H9 (cell line): ENCODE results near the gene WDR64. TPM values are rescaled to one million over a fixed set of nuclear protein-coding genes. Genes with fewer than 3 reads are reported as not detected.

Experiments used
- DNase-seq: peaks from one replicate; pipeline ENCODE4 v3.0.0-alpha.2; 2017
- H2AFZ ChIP-seq: one replicate; pipeline ENCODE4 v1.6.1; 2013; ENCODE audit warnings: mild to moderate bottlenecking, low read length, control low read depth, moderate library complexity
- H2AK5ac ChIP-seq: 2 replicates; pipeline ENCODE4 v1.6.1; 2013; ENCODE audit warnings: low read length, control low read depth, mixed read lengths; ENCODE audit not compliant: insufficient read length
- H2BK120ac ChIP-seq: one replicate; pipeline ENCODE4 v1.6.1; 2013; ENCODE audit warnings: low read depth, mild to moderate bottlenecking, low read length, control low read depth, inconsistent platforms; ENCODE audit not compliant: poor library complexity, severe bottlenecking
- H2BK12ac ChIP-seq: 2 replicates; pipeline ENCODE4 v1.6.1; 2013; ENCODE audit warnings: low read length, control low read depth, mixed read lengths, low read depth; ENCODE audit not compliant: insufficient read length
- H2BK15ac ChIP-seq: 2 replicates; pipeline ENCODE4 v1.6.1; 2013; ENCODE audit warnings: low read depth, low read length, control low read depth
- H2BK20ac ChIP-seq: one replicate; pipeline ENCODE4 v1.6.1; 2013; ENCODE audit warnings: low read depth, mild to moderate bottlenecking, low read length, control low read depth, inconsistent platforms; ENCODE audit not compliant: poor library complexity, severe bottlenecking
- H2BK5ac ChIP-seq: 2 replicates; pipeline ENCODE4 v1.6.1; 2013; ENCODE audit warnings: low read length, control low read depth, mixed read lengths; ENCODE audit not compliant: insufficient read length
- H3K14ac ChIP-seq: 2 replicates; pipeline ENCODE4 v1.6.1; 2013; ENCODE audit warnings: low read length, control low read depth; ENCODE audit not compliant: insufficient read depth
- H3K18ac ChIP-seq: 2 replicates; pipeline ENCODE4 v1.6.1; 2013; ENCODE audit warnings: low read depth, mild to moderate bottlenecking, mixed read lengths, low read length, control low read depth; ENCODE audit not compliant: insufficient read length
- H3K23ac ChIP-seq: 2 replicates; pipeline ENCODE4 v1.6.1; 2013; ENCODE audit warnings: low read length, control low read depth, mixed read lengths, low read depth; ENCODE audit not compliant: insufficient read length
- H3K23me2 ChIP-seq: 2 replicates; pipeline ENCODE4 v1.6.1; 2013; ENCODE audit warnings: low read depth, mild to moderate bottlenecking, mixed read lengths, low read length, control low read depth; ENCODE audit not compliant: insufficient read length, poor library complexity, severe bottlenecking
- H3K27ac ChIP-seq: 2 replicates; pipeline ENCODE4 v1.5.1; 2013; ENCODE audit warnings: low read length, control low read depth, mixed read lengths, low read depth; ENCODE audit not compliant: insufficient read length
- H3K27me3 ChIP-seq: 2 replicates; pipeline ENCODE4 v1.6.1; 2013; ENCODE audit warnings: low read length, control low read depth, inconsistent platforms; ENCODE audit not compliant: insufficient read depth
- H3K4ac ChIP-seq: 2 replicates; pipeline ENCODE4 v1.6.1; 2013; ENCODE audit warnings: low read depth, mild to moderate bottlenecking, control low read depth, inconsistent platforms, low read length, moderate library complexity
- H3K4me1 ChIP-seq: 2 replicates; pipeline ENCODE4 v1.6.1; 2013; ENCODE audit warnings: low read length, control low read depth, inconsistent platforms; ENCODE audit not compliant: insufficient read depth
- H3K4me2 ChIP-seq: 2 replicates; pipeline ENCODE4 v1.6.1; 2013; ENCODE audit warnings: low read length, control low read depth, mixed read lengths; ENCODE audit not compliant: insufficient read length, insufficient read depth
- H3K56ac ChIP-seq: 2 replicates; pipeline ENCODE4 v1.6.1; 2013; ENCODE audit warnings: low read depth, mild to moderate bottlenecking, mixed read lengths, low read length, control low read depth; ENCODE audit not compliant: insufficient read length
- H3K79me1 ChIP-seq: 2 replicates; pipeline ENCODE4 v1.6.1; 2013; ENCODE audit warnings: low read depth, mild to moderate bottlenecking, moderate library complexity, low read length, control low read depth, inconsistent platforms; ENCODE audit not compliant: insufficient read depth, poor library complexity, severe bottlenecking
- H3K79me2 ChIP-seq: 2 replicates; pipeline ENCODE4 v1.6.1; 2013; ENCODE audit warnings: low read length, control low read depth, inconsistent platforms; ENCODE audit not compliant: insufficient read depth
- H3K9ac ChIP-seq: 2 replicates; pipeline ENCODE4 v1.6.1; 2013; ENCODE audit warnings: low read length, control low read depth, mixed read lengths; ENCODE audit not compliant: insufficient read length; ENCODE audit errors: extremely low read depth
- H3K9me3 ChIP-seq: one replicate; pipeline ENCODE4 v1.6.1; 2013; ENCODE audit warnings: low read depth, low read length, inconsistent platforms; ENCODE audit not compliant: control insufficient read depth
- H3T11ph ChIP-seq: one replicate; pipeline ENCODE4 v1.6.1; 2013; ENCODE audit warnings: mild to moderate bottlenecking, low read length, control low read depth, inconsistent platforms
- H4K20me1 ChIP-seq: one replicate; pipeline ENCODE4 v1.6.1; 2013; ENCODE audit not compliant: control insufficient read depth, insufficient read length, insufficient read depth
- H4K5ac ChIP-seq: 2 replicates; pipeline ENCODE4 v1.6.1; 2013; ENCODE audit warnings: low read depth, mild to moderate bottlenecking, mixed read lengths, low read length, control low read depth; ENCODE audit not compliant: insufficient read length
- H4K8ac ChIP-seq: replicated peaks from 2 replicates; pipeline ENCODE4 v1.6.1; 2013; ENCODE audit warnings: low read length, control low read depth, mixed read lengths, low read depth; ENCODE audit not compliant: insufficient read length
- H4K91ac ChIP-seq: 2 replicates; pipeline ENCODE4 v1.6.1; 2013; ENCODE audit warnings: low read depth, mild to moderate bottlenecking, moderate library complexity, mixed read lengths, low read length, control low read depth; ENCODE audit not compliant: insufficient read length
- H3K27ac Mint-ChIP-seq, 3 experiments: 2 replicates in 2 of 3; 3 replicates in 1 of 3; pipeline ENCODE4 v1.8.0; 2020 to 2021; ENCODE audit warnings: mixed read lengths in 3 of 3, mild to moderate bottlenecking in 1 of 3, moderate library complexity in 1 of 3
- H3K27me3 Mint-ChIP-seq: 2 replicates; pipeline ENCODE4 v1.8.0; 2021; ENCODE audit warnings: low read depth, mild to moderate bottlenecking, moderate library complexity, mixed read lengths
- H3K36me3 Mint-ChIP-seq, 3 experiments: 2 replicates in 2 of 3; 3 replicates in 1 of 3; pipeline ENCODE4 v1.8.0; 2020 to 2021; ENCODE audit warnings: low read depth in 3 of 3, mixed read lengths in 3 of 3; ENCODE audit not compliant: insufficient read depth in 1 of 3
- H3K4me1 Mint-ChIP-seq, 2 experiments: 2 replicates each; pipeline ENCODE4 v1.8.0; 2020; ENCODE audit warnings: mixed read lengths in 2 of 2
- H3K4me3 Mint-ChIP-seq, 2 experiments: 2 replicates in 1 of 2; 3 replicates in 1 of 2; pipeline ENCODE4 v1.8.0; 2020 to 2021; ENCODE audit warnings: mild to moderate bottlenecking in 2 of 2, mixed read lengths in 2 of 2, moderate library complexity in 1 of 2
- H3K9me3 Mint-ChIP-seq, 2 experiments: 2 replicates in 1 of 2; 3 replicates in 1 of 2; pipeline ENCODE4 v1.8.0; 2020; ENCODE audit warnings: mild to moderate bottlenecking in 2 of 2, mixed read lengths in 2 of 2, moderate library complexity in 1 of 2
- WGBS: extraction: QIAGEN DNeasy Blood & Tissue Kit; methylation state at CpG from one replicate; pipeline ENCODE4 v1.1.7; 2013; ENCODE audit warnings: missing lambda C conversion rate, low lambda C conversion rate, mixed read lengths; ENCODE audit not compliant: insufficient read length; ENCODE audit errors: extremely low coverage; 5-methylcytosine and 5-hydroxymethylcytosine counted together
- total RNA-seq: library from RNA; stranded (reverse); gene quantifications from 2 replicates; pipeline ENCODE4 v1.2.1, GENCODE V29; 2021
- TF ChIP-seq, protein P1 (sequence below): fragments of 200-600 bp; sonication (generic); conservative IDR thresholded peaks from 3 replicates; pipeline ENCODE4 v1.8.0; 2021; ENCODE audit warnings: antibody characterized with exemption, mild to moderate bottlenecking

WDR64 gene
- total RNA-seq, 1 experiment from 2014 or later, result not detected

DNA sequence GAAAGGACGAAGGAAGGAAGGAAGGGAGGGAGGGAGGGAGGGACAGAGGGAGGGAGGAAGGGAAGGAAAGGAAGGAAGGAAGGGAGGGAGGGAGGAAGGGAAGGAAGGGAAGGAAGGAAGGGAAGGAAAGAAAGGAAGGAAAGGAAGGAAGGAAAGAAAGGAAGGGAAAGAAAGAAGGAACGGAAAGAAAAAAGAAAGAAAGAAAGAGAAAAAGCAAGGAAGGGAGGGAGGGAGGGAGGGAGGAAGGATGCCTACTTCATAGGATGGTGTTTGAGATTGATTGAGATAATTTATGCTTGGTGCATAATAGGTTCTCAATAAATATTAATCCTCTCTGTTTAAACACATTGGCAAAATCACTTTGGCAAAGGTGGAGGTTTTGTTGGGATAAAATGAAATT, 61.2 kb downstream of the WDR64 start:
- Mint-ChIP-seq H3K27me3 (no peaks in the 10 kb centered on the region), H3K9me3 (no peaks in the 10 kb centered on the region)

More for the DNA sequence above, 61.2 kb downstream of the WDR64 start:
- H2AK5ac ChIP-seq, result no peak overlapping the region
- WGBS, result no CpG with 5 or more reads among the region's 2 CpGs
- TF ChIP-seq, protein P1, sequence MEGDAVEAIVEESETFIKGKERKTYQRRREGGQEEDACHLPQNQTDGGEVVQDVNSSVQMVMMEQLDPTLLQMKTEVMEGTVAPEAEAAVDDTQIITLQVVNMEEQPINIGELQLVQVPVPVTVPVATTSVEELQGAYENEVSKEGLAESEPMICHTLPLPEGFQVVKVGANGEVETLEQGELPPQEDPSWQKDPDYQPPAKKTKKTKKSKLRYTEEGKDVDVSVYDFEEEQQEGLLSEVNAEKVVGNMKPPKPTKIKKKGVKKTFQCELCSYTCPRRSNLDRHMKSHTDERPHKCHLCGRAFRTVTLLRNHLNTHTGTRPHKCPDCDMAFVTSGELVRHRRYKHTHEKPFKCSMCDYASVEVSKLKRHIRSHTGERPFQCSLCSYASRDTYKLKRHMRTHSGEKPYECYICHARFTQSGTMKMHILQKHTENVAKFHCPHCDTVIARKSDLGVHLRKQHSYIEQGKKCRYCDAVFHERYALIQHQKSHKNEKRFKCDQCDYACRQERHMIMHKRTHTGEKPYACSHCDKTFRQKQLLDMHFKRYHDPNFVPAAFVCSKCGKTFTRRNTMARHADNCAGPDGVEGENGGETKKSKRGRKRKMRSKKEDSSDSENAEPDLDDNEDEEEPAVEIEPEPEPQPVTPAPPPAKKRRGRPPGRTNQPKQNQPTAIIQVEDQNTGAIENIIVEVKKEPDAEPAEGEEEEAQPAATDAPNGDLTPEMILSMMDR, result no peak
- H3K27me3 ChIP-seq, result no peaks in the 10 kb centered on the region
- H4K91ac ChIP-seq, result no peak overlapping the region
- no peak overlapping the region for H3K27ac ChIP-seq
- H3K36me3 Mint-ChIP-seq, result no peaks in the 10 kb centered on the region
- no peak overlapping the region for H4K5ac ChIP-seq
- H3T11ph ChIP-seq, result no peak overlapping the region
- H2BK12ac ChIP-seq, result no peak overlapping the region
- no peaks in the 10 kb centered on the region for H3K23me2 ChIP-seq
- H3K4me1 Mint-ChIP-seq, result no peaks in the 10 kb centered on the region
- no peak overlapping the region for H3K18ac ChIP-seq
- no peak overlapping the region for H2AFZ ChIP-seq
- H3K4ac ChIP-seq, result no peak overlapping the region
- H3K4me2 ChIP-seq, result no peak overlapping the region
- no peak overlapping the region for H2BK5ac ChIP-seq
- no peak overlapping the region for H3K23ac ChIP-seq
- H2BK15ac ChIP-seq, result no peak overlapping the region
- no peaks in the 10 kb centered on the region for H3K79me2 ChIP-seq
- no peak overlapping the region for H3K9ac ChIP-seq
- H3K4me3 Mint-ChIP-seq, result no peak overlapping the region
- H3K56ac ChIP-seq, result no peak overlapping the region
- H3K27ac Mint-ChIP-seq, result no peak overlapping the region
- no peak overlapping the region for H3K14ac ChIP-seq
- H2BK20ac ChIP-seq, result no peak overlapping the region
- no peak for DNase-seq
- no peaks in the 10 kb centered on the region for H3K79me1 ChIP-seq
- H3K4me1 ChIP-seq, result no peaks in the 10 kb centered on the region
- H3K9me3 ChIP-seq, result no peaks in the 10 kb centered on the region
- H2BK120ac ChIP-seq, result no peak overlapping the region
- H4K20me1 ChIP-seq, result no peaks in the 10 kb centered on the region
- no peak overlapping the region for H4K8ac ChIP-seq
